Cortex of kidney (tissue), 1 donor: ENCODE data around the gene TMEM53.
"Not testable (repeated sequence)": the region's sequence is repeated elsewhere in the genome, so short reads cannot be mapped to it uniquely, and the experiment has no call there.

Experiments used
- DNase-seq: peaks from one replicate; lab custom pipeline; 2025; lab: John Stamatoyannopoulos, UW

TMEM53 gene

GRCh38 chr1:44674113-44675000, at the start of gene TMEM53, which contains the start of gene ARMH1:
Gene TMEM53 (minus strand): TSS chr1:44674481. CDS start chr1:44674391, 90 bp downstream.
Gene ARMH1 (plus strand): TSS chr1:44674714. CDS start chr1:44689698, 14,984 bp downstream.
- peak; percentile 82 for DNase-seq

- DNase-seq = no peak
These were observed 49.4 kb upstream of the TMEM53 start for GRCh38 chr1:44723496-44724295.

- no peak for DNase-seq
These were observed 48.8 kb upstream of the TMEM53 start for GRCh38 chr1:44723064-44723463.

- no peak for DNase-seq
These were observed 47.4 kb upstream of the TMEM53 start for GRCh38 chr1:44721485-44722361.

GRCh38 chr1:44720281-44720680, 46.0 kb upstream of the TMEM53 start:
- DNase-seq = no peak

GRCh38 chr1:44719318-44719717, 45.0 kb upstream of the TMEM53 start:
- no peak for DNase-seq

- DNase-seq = no peak
These were observed 43.8 kb upstream of the TMEM53 start for GRCh38 chr1:44718091-44718490.

- DNase-seq = no peak
These were observed 43.4 kb upstream of the TMEM53 start for GRCh38 chr1:44717653-44718052.

GRCh38 chr1:44717156-44717555, 42.9 kb upstream of the TMEM53 start:
- DNase-seq = no peak

GRCh38 chr1:44714944-44715571, 40.8 kb upstream of the TMEM53 start:
- DNase-seq = no peak

- DNase-seq = no peak
These were observed 40.3 kb upstream of the TMEM53 start for GRCh38 chr1:44714532-44714931.

GRCh38 chr1:44713321-44713781, 39.1 kb upstream of the TMEM53 start:
- no peak for DNase-seq

- DNase-seq = no peak
These were observed 33.9 kb upstream of the TMEM53 start for GRCh38 chr1:44707959-44708831.

- DNase-seq = no peak
These were observed 33.0 kb upstream of the TMEM53 start for GRCh38 chr1:44707112-44707881.

GRCh38 chr1:44705938-44706337, 31.7 kb upstream of the TMEM53 start:
- no peak for DNase-seq

GRCh38 chr1:44705470-44705869, 31.2 kb upstream of the TMEM53 start:
- DNase-seq = no peak

GRCh38 chr1:44701141-44701573, 26.9 kb upstream of the TMEM53 start:
- DNase-seq = no peak

- DNase-seq = no peak
These were observed 26.3 kb upstream of the TMEM53 start for GRCh38 chr1:44700573-44700972.

- not testable (repeated sequence) for DNase-seq
These were observed 25.1 kb upstream of the TMEM53 start for GRCh38 chr1:44699375-44699774.
